Superior temporal gyrus (tissue), 1 donor: ENCODE results near the gene SLC29A2.

Source experiments
- DNase-seq: peaks from one replicate; pipeline ENCODE4 v3.0.0-alpha.2; 2016; ENCODE audit errors: extremely low spot score

Gene SLC29A2

GRCh38 chr11:66317723-66318599, 53.6 kb downstream of the SLC29A2 start:
- no peak for DNase-seq

GRCh38 chr11:66317322-66317722, 54.2 kb downstream of the SLC29A2 start:
- no peak for DNase-seq

- DNase-seq: no peak
Measured at GRCh38 chr11:66316849-66317251, 54.7 kb downstream of the SLC29A2 start, which contains the start of gene CD248. Gene CD248 (minus strand): TSS chr11:66317044. CDS start chr11:66317027, 17 bp downstream.

- no peak for DNase-seq
Measured at GRCh38 chr11:66315921-66316811, 55.4 kb downstream of the SLC29A2 start.

GRCh38 chr11:66315498-66315885, 56.1 kb downstream of the SLC29A2 start:
- DNase-seq: no peak

GRCh38 chr11:66314561-66315497, 56.7 kb downstream of the SLC29A2 start:
- no peak for DNase-seq

GRCh38 chr11:66314186-66314501, 57.4 kb downstream of the SLC29A2 start:
- DNase-seq: no peak

GRCh38 chr11:66313321-66314185, 58.0 kb downstream of the SLC29A2 start:
- DNase-seq: no peak

GRCh38 chr11:66312549-66313320, 58.8 kb downstream of the SLC29A2 start:
- peak; percentile 81 for DNase-seq
